Measurements from ENCODE around the gene DCDC2B.
A peak's percentile ranks its signal among the peaks of the same experiment; 100 is the strongest.

Gene DCDC2B

GRCh38 chr1:32208469-32208868 is 420 bp upstream of the DCDC2B start:
- H3K27ac ChIP-seq, result no peak overlapping the region
- TF ChIP-seq CTCF (IDR thresholded peaks at IDR 0.05), result no peak

GRCh38 chr1:32215629-32216480 is 7.0 kb downstream of the DCDC2B start:
- Histone ChIP-seq H3K36me3 (peaks cover 30 to 71% (median 35%) of the 10 kb centered on the region in 3 donors), H3K4me3 (no peak overlapping the region), H3K27me3 (no peaks in the 10 kb centered on the region), H3K4me1 (peaks cover 0 to 12% (median 8%) of the 10 kb centered on the region in 4 donors), H3K9me3 (no peaks in the 10 kb centered on the region), H3K27ac (no peak overlapping the region)
- intact Hi-C loops (cut with DNase I; ENCODE audit: low total_unique reads), result no loop called here
- peak in 1 of 2 donors; percentile 40 for DNase-seq
- peak; percentile 55 to 63 for TF ChIP-seq CTCF (IDR thresholded peaks at IDR 0.05)

More at GRCh38 chr1:32208469-32208868, 420 bp upstream of the DCDC2B start:
- H3K36me3 ChIP-seq, result peaks cover 0 to 7% (median 0%) of the 10 kb centered on the region in 3 donors
- H3K9me3 ChIP-seq, result no peaks in the 10 kb centered on the region
- DNase-seq, result no peak
- H3K27me3 ChIP-seq, result no peaks in the 10 kb centered on the region
- no peak overlapping the region for H3K4me3 ChIP-seq
- intact Hi-C loops (cut with DNase I; ENCODE audit: low total_unique reads), result loop anchor here (5.0 kb wide), 1 partner anchor 34 kb away; no protein-coding TSS in a partner anchor
- H3K4me1 ChIP-seq, result peaks cover 0 to 16% (median 13%) of the 10 kb centered on the region in 4 donors

- Histone ChIP-seq H3K4me1 (peaks cover 0 to 19% (median 15%) of the 10 kb centered on the region in 4 donors), H3K9me3 (no peaks in the 10 kb centered on the region), H3K36me3 (peaks cover 30 to 71% (median 35%) of the 10 kb centered on the region in 3 donors), H3K27me3 (no peaks in the 10 kb centered on the region), H3K27ac (no peak overlapping the region), H3K4me3 (no peak overlapping the region)
- intact Hi-C loops (cut with DNase I; ENCODE audit: low total_unique reads), result no loop called here
- DNase-seq, result no peak
- no peak for TF ChIP-seq CTCF (IDR thresholded peaks at IDR 0.05)
Observed at GRCh38 chr1:32216566-32216965, 7.7 kb downstream of the DCDC2B start.

DNA sequence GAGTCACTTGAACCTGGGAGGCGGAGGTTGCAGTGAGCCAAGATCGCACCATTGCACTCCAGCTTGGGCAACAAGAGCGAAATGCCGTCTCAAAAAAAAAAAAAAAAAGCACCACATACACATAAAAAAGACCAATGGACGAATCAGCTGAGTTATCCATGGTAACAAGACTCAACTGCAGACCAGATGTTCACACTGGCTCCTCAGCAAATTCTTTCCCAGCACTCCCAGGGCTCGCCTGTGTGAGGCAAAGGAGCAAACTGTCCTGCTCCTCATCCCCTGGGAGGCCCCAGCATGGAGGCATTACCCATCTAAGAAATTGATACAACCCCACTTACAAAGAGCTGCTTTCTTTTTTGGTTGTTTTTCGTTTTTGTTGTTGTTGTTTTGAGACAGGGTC is 10.1 kb downstream of the DCDC2B start:
- intact Hi-C loops (cut with DNase I; ENCODE audit: low total_unique reads), result no loop called here
- Histone ChIP-seq H3K9me3 (no peaks in the 10 kb centered on the region), H3K4me3 (no peak overlapping the region), H3K4me1 (peaks cover 0 to 35% (median 27%) of the 10 kb centered on the region in 4 donors), H3K36me3 (peaks cover 33 to 62% (median 35%) of the 10 kb centered on the region in 3 donors), H3K27ac (no peak overlapping the region), H3K27me3 (no peaks in the 10 kb centered on the region)
- DNase-seq, result no peak
- TF ChIP-seq CTCF (IDR thresholded peaks at IDR 0.05), result no peak

GRCh38 chr1:32220746-32221580 is 12.1 kb downstream of the DCDC2B start:
- intact Hi-C loops (cut with DNase I; ENCODE audit: low total_unique reads), result loop anchor here (5.0 kb wide), 1 partner anchor 71 kb away; the partner anchor contains the start of gene HDAC1
- Histone ChIP-seq H3K4me3 (peak overlapping the region; percentile 65 to 86), H3K9me3 (no peaks in the 10 kb centered on the region), H3K4me1 (peaks cover 0 to 35% (median 28%) of the 10 kb centered on the region in 4 donors), H3K27me3 (no peaks in the 10 kb centered on the region), H3K27ac (peak overlapping the region; percentile 90 to 92), H3K36me3 (peaks cover 30 to 62% (median 39%) of the 10 kb centered on the region in 3 donors)
- no peak for DNase-seq
- TF ChIP-seq CTCF (IDR thresholded peaks at IDR 0.05), result no peak

Measured in tibial artery (tissue), 4 donors.